Endothelial cell of umbilical vein (primary cell): Measurements from ENCODE around the gene ARHGAP45. TPM values are rescaled to one million over a fixed set of nuclear protein-coding genes. Genes with fewer than 3 reads are reported as not detected.
A peak's percentile ranks its signal among the peaks of the same experiment; 100 is the strongest.

Experiments used
- BruUV-seq: library from RNA; stranded (reverse); fragments of 400-500 nt; replicated peaks from 2 replicates; lab custom pipeline; 2021; lab: Mats Ljungman, UMichigan
- CTCF ChIA-PET: fragments of 300-600, 350-600 bp; sonication (Branson Sonifier 250); formaldehyde crosslinking; loops from one replicate; lab custom pipeline; 2021; ENCODE audit warnings: antibody characterized with exemption, inconsistent platforms; lab: Charles Lee
- POLR2A ChIA-PET: fragments of 300-600, 350-600 bp; sonication (Branson Sonifier 250); formaldehyde crosslinking; loops from one replicate; lab custom pipeline; 2021; ENCODE audit warnings: antibody characterized with exemption, inconsistent platforms; lab: Charles Lee
- DNase-seq: peaks from one replicate; pipeline ENCODE4 v3.0.0-alpha.2; 2011; ENCODE audit warnings: low read depth, low spot score
- FAIRE-seq: peaks from 2 replicates; lab custom pipeline; 2011; peaks lifted over from hg19 to GRCh38; lab: Jason Lieb, UNC
- H2AFZ ChIP-seq: 2 replicates; pipeline ENCODE4 v1.6.0; 2012; ENCODE audit warnings: low read depth, low read length, control low read depth, inconsistent platforms
- H3K27ac ChIP-seq: 2 replicates; pipeline ENCODE4 v1.5.1; 2011; ENCODE audit warnings: low read depth, mild to moderate bottlenecking, control low read depth, low read length, moderate library complexity; ENCODE audit not compliant: insufficient read depth
- H3K27me3 ChIP-seq, 2 experiments: 2 replicates each; pipeline versions ENCODE4 v1.6.0 to v1.6.1; 2011; ENCODE audit warnings: low read length in 2 of 2, mixed read lengths in 1 of 2; ENCODE audit not compliant: control insufficient read depth in 2 of 2, insufficient read depth in 2 of 2
- H3K36me3 ChIP-seq, 2 experiments: 2 replicates in 1 of 2; 3 replicates in 1 of 2; pipeline ENCODE4 v1.5.1; 2011; ENCODE audit warnings: low read length in 2 of 2, mild to moderate bottlenecking in 1 of 2, moderate library complexity in 1 of 2; ENCODE audit not compliant: control insufficient read depth in 2 of 2, insufficient read depth in 2 of 2; ENCODE audit errors: extremely low read depth in 1 of 2
- H3K4me1 ChIP-seq: 3 replicates; pipeline ENCODE4 v1.5.1; 2011; ENCODE audit warnings: mild to moderate bottlenecking, low read length; ENCODE audit not compliant: control insufficient read depth, insufficient read depth; ENCODE audit errors: extremely low read depth
- H3K4me2 ChIP-seq: 2 replicates; pipeline ENCODE4 v1.6.1; 2011; ENCODE audit warnings: low read length, control low read depth, mixed read lengths; ENCODE audit not compliant: insufficient read depth
- H3K4me3 ChIP-seq, 3 experiments: fragments of 200-600 bp in 1 of 3; sonication (generic), shearing (Covaris generic) in 1 of 3; replicated peaks in 1 of 3; 2 replicates each; pipeline ENCODE4 v1.5.1; 2011 to 2016; ENCODE audit warnings: control low read depth in 3 of 3, low read length in 3 of 3, mild to moderate bottlenecking in 2 of 3, inconsistent platforms in 1 of 3, low read depth in 1 of 3, moderate library complexity in 1 of 3; ENCODE audit not compliant: insufficient read depth in 1 of 3
- H3K79me2 ChIP-seq: 2 replicates; pipeline ENCODE4 v1.6.0; 2012; ENCODE audit warnings: low read length, inconsistent platforms; ENCODE audit not compliant: control insufficient read depth, insufficient read depth
- H3K9ac ChIP-seq: replicated peaks from 2 replicates; pipeline ENCODE3; 2011; ENCODE audit warnings: low read length, control low read depth; ENCODE audit not compliant: insufficient read depth; ENCODE audit errors: extremely low read depth
- H3K9me1 ChIP-seq: replicated peaks from 3 replicates; pipeline ENCODE4 v1.6.0; 2011; ENCODE audit warnings: mild to moderate bottlenecking, low read length; ENCODE audit not compliant: control insufficient read depth, insufficient read depth; ENCODE audit errors: extremely low read depth
- H3K9me3 ChIP-seq: replicated peaks from 2 replicates; pipeline ENCODE4 v1.5.1; 2012; ENCODE audit warnings: low read length, inconsistent platforms; ENCODE audit not compliant: control insufficient read depth, insufficient read depth
- H4K20me1 ChIP-seq: replicated peaks from 2 replicates; pipeline ENCODE3; 2011; ENCODE audit warnings: mild to moderate bottlenecking, low read length; ENCODE audit not compliant: control insufficient read depth, insufficient read depth; ENCODE audit errors: extremely low read depth
- EZH2 ChIP-seq: IDR thresholded peaks from 2 replicates; pipeline ENCODE4 v1.6.1; 2012; ENCODE audit warnings: borderline replicate concordance, low read depth, mild to moderate bottlenecking, moderate library complexity, low read length, inconsistent platforms; ENCODE audit not compliant: severe bottlenecking
- FOS ChIP-seq: IDR thresholded peaks from 2 replicates; pipeline ENCODE4 v1.6.1; 2011; ENCODE audit warnings: mild to moderate bottlenecking, low read length, moderate library complexity, borderline replicate concordance; ENCODE audit not compliant: insufficient read depth
- GATA2 ChIP-seq: IDR thresholded peaks from 2 replicates; pipeline ENCODE4 v1.7.0; 2011; ENCODE audit warnings: low read depth, mild to moderate bottlenecking, moderate library complexity, mixed read lengths, low read length; ENCODE audit not compliant: insufficient read length, insufficient read depth
- MYC ChIP-seq: IDR thresholded peaks from one replicate; pipeline ENCODE4 v1.6.1; 2011; ENCODE audit warnings: mild to moderate bottlenecking, low read depth, low read length
- POLR2A ChIP-seq: IDR thresholded peaks from 2 replicates; pipeline ENCODE4 v1.6.1; 2012; ENCODE audit warnings: low read depth, mild to moderate bottlenecking, control low read depth, low read length
- POLR2AphosphoS5 ChIP-seq: IDR thresholded peaks from 2 replicates; pipeline ENCODE4 v1.6.1; 2012; ENCODE audit warnings: low read depth, mild to moderate bottlenecking, control low read depth, low read length, moderate library complexity; ENCODE audit not compliant: insufficient read depth
- dilution Hi-C: fragments of 300-500 bp; cut with MboI; formaldehyde crosslinking; loops from one replicate; pipeline ENCODE4 v1.15.0; 2019; ENCODE audit warnings: low sequenced_read_pairs; ENCODE audit not compliant: extremely low pct_ligation_motif_present
- intact Hi-C: fragments of 100-400 bp; cut with micrococcal nuclease; formaldehyde crosslinking; loops from one replicate; pipeline ENCODE4 v1.10.0; 2022
- polyA plus RNA-seq, 4 experiments: library from polyadenylated mRNA; depleted of rRNA in 3 of 4; stranded (reverse) in 3 of 4; unstranded in 1 of 4; fragments of >200 nt; gene quantifications; 2 replicates each; pipeline versions ENCODE4 v1.2.1 to v1.2.3, GENCODE V29; 2011 to 2012; ENCODE audit warnings: missing spikeins in 1 of 4
- total RNA-seq: library from RNA; stranded (reverse); gene quantifications from 2 replicates; pipeline ENCODE4 v1.2.3, GENCODE V29; 2021
- TF ChIP-seq, protein P1 (sequence below): IDR thresholded peaks from 2 replicates; pipeline ENCODE4 v1.6.1; 2011; ENCODE audit not compliant: insufficient read depth, insufficient read length
- TF ChIP-seq, protein P2 (sequence below), 2 donors: IDR thresholded peaks; 1 replicate in 1 of 2; 2 replicates in 1 of 2; pipeline ENCODE4 v1.5.1; 2011; ENCODE audit warnings: low read length in 2 of 2, mild to moderate bottlenecking in 2 of 2, moderate library complexity in 2 of 2, control low read depth in 1 of 2, inconsistent platforms in 1 of 2, low read depth in 1 of 2; ENCODE audit not compliant: insufficient read depth in 1 of 2; ENCODE audit errors: extremely low read depth in 1 of 2

Gene ARHGAP45
- total and polyA plus RNA-seq, 2 donors (not counting 3 experiments of a cell fraction or from before 2014, with no cell fraction given): 7.5 to 10.4 TPM

DNA sequence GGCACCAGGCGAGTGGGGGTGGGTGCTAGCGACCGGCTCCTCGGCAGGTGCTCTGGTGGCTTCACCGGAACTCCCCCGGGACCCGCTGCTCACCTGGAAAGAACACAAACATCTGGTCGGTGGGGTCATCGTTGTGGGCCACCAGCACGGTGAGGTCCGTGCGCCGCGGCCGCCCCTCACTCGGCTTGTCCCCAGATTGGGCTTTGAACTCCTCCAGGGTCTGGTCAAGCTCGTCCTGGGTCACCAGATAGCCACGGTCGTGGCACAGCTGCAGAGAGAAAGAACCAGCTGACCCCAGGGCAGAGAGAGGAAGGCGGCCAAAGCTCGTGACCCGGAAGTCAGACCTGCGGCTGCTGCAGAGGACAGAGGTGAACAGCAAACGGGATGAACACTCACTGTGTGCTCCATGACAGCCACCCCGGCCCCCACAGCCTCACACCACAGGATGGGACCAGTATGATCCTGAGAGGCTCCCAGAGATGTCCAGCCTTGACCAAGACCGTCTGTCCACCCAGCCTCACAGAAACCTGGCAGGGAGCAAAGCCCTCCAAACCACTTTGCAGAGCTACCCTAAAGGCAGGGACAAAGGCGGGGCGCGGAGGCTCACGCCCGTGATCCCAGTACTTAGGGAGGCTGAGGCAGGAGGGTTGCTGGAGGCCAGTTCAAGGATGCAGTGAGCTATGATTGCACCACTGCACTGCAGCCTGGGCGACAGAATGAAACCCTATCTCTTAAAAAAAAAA lies 27.0 kb downstream of the ARHGAP45 start:
- H3K27ac ChIP-seq: no peak overlapping the region
- ChIA-PET POLR2A (no interaction called here), CTCF (interaction anchor here (1.9 kb wide), 1 partner anchor 29 kb away, joined by 6 read pairs; no protein-coding TSS in a partner anchor)
- no peaks in the 10 kb centered on the region for H3K9me3 ChIP-seq
- TF ChIP-seq MYC (no peak), POLR2A (no peak), EZH2 (no peak), FOS (no peak), GATA2 (no peak), POLR2AphosphoS5 (no peak)
- TF ChIP-seq, protein P1, sequence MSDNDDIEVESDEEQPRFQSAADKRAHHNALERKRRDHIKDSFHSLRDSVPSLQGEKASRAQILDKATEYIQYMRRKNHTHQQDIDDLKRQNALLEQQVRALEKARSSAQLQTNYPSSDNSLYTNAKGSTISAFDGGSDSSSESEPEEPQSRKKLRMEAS: no peak
- TF ChIP-seq, protein P2, sequence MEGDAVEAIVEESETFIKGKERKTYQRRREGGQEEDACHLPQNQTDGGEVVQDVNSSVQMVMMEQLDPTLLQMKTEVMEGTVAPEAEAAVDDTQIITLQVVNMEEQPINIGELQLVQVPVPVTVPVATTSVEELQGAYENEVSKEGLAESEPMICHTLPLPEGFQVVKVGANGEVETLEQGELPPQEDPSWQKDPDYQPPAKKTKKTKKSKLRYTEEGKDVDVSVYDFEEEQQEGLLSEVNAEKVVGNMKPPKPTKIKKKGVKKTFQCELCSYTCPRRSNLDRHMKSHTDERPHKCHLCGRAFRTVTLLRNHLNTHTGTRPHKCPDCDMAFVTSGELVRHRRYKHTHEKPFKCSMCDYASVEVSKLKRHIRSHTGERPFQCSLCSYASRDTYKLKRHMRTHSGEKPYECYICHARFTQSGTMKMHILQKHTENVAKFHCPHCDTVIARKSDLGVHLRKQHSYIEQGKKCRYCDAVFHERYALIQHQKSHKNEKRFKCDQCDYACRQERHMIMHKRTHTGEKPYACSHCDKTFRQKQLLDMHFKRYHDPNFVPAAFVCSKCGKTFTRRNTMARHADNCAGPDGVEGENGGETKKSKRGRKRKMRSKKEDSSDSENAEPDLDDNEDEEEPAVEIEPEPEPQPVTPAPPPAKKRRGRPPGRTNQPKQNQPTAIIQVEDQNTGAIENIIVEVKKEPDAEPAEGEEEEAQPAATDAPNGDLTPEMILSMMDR (IDR thresholded peaks at IDR 0.05; ENCODE audit: extremely low read depth in 1 of 2, insufficient read depth in 1 of 2, low read depth in 1 of 2, low read length in 2 of 2): no peak
- dilution Hi-C loops: no loop called here
- no peak overlapping the region for H2AFZ ChIP-seq
- H3K36me3 ChIP-seq: peaks cover 0 to 14% of the 10 kb centered on the region in 2 experiments
- no peaks in the 10 kb centered on the region for H3K27me3 ChIP-seq
- peak overlapping the region; percentile 85 for H3K9ac ChIP-seq
- no peaks in the 10 kb centered on the region for H4K20me1 ChIP-seq
- no peak for DNase-seq
- H3K4me3 ChIP-seq: peak overlapping the region; percentile 82 to 93 (median 87)
- H3K4me2 ChIP-seq: peak overlapping the region; percentile 85
- intact Hi-C loops: loop anchor here (2.0 kb wide), 2 partner anchors 27 to 53 kb away; partner anchors contain the start of genes ABCA7 and ARHGAP45
- H3K4me1 ChIP-seq: peaks cover 10% of the 10 kb centered on the region
- FAIRE-seq: no peak
- no peaks in the 10 kb centered on the region for H3K9me1 ChIP-seq
- no TSS peak for BruUV-seq
- H3K79me2 ChIP-seq: peaks cover 22% of the 10 kb centered on the region
